PFSK-1 (cell line): ENCODE data around the gene COLEC12.

Experiments used
- FOXP2 ChIP-seq: optimal IDR thresholded peaks from 2 replicates; pipeline ENCODE3; 2011; ENCODE audit warnings: borderline replicate concordance, control low read depth, inconsistent platforms; ENCODE audit not compliant: insufficient read depth; ENCODE audit errors: extremely low read length, extremely low read depth
- POLR2AphosphoS5 ChIP-seq: IDR thresholded peaks from 2 replicates; pipeline ENCODE4 v1.6.1; 2012; ENCODE audit warnings: low read depth, mild to moderate bottlenecking, control low read depth, low read length, moderate library complexity
- SIN3A ChIP-seq: IDR thresholded peaks from 2 replicates; pipeline ENCODE4 v1.6.1; 2012; ENCODE audit warnings: mild to moderate bottlenecking, low read length, moderate library complexity, borderline replicate concordance; ENCODE audit not compliant: insufficient read depth
- TAF1 ChIP-seq: IDR thresholded peaks from 2 replicates; pipeline ENCODE4 v1.6.1; 2012; ENCODE audit warnings: low read length, control low read depth, borderline replicate concordance; ENCODE audit not compliant: insufficient read depth
- TF ChIP-seq, protein P1 (sequence below), 2 experiments: IDR thresholded peaks; 2 replicates each; pipeline versions ENCODE4 v1.6.1 to v1.8.0; 2011 to 2012; ENCODE audit warnings: low read depth in 2 of 2, low read length in 2 of 2, control low read depth in 1 of 2, inconsistent platforms in 1 of 2, mild to moderate bottlenecking in 1 of 2, moderate library complexity in 1 of 2; ENCODE audit not compliant: insufficient read depth in 1 of 2

Gene COLEC12

DNA sequence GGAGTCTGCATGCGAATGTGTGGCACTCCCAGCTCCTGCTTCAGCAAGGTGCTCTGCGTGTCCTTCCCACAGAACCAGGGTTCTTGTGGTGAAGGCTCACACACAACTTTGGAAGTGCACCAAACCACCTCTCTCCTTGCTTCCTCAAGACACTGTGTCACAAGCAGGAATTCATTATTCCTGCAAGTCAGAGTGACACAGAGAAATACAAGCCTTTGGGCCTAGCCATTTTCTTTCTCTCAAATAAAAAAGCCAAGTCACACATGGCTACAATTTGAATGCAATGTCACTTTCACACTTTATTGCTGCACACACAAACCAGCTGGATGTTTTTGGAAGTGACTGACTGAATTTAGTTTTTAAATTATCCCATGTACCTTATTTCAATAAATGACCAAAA lies 202.6 kb downstream of the COLEC12 start:
- TF ChIP-seq FOXP2: no peak

DNA sequence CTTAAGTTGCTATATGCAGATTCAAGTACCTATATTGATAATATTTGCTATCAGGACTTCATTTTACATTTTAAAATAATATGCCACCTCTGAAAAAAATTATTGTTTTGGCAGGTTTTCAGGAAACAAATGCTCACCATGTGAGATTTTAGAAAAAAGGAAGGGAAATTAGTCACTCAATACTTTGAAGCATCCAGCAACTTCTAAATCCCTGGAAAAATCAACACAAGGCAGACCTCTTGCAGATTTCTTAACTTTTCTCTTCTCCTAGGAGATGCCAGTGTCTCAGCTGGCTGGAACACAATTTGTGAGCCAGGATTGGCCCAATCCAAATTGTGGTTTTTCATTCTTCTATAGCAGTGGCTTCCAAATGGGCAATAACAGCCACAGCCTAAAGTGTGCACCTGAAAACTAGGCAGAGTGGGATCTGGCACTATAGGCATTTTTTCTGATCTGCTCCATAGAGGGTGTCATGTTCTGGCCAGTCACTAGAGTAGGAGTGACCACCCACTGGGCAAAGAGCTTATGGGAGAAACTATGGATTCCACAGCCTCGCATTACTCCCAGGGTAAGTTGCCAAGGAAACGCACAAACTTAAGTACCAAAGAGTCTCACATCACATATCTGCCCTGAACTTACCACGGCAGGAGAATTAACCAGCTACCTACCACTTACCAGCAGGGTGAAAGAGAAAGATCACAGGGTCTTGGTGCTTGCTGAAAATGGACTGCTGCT lies 204.6 kb downstream of the COLEC12 start:
- TF ChIP-seq, protein P1, sequence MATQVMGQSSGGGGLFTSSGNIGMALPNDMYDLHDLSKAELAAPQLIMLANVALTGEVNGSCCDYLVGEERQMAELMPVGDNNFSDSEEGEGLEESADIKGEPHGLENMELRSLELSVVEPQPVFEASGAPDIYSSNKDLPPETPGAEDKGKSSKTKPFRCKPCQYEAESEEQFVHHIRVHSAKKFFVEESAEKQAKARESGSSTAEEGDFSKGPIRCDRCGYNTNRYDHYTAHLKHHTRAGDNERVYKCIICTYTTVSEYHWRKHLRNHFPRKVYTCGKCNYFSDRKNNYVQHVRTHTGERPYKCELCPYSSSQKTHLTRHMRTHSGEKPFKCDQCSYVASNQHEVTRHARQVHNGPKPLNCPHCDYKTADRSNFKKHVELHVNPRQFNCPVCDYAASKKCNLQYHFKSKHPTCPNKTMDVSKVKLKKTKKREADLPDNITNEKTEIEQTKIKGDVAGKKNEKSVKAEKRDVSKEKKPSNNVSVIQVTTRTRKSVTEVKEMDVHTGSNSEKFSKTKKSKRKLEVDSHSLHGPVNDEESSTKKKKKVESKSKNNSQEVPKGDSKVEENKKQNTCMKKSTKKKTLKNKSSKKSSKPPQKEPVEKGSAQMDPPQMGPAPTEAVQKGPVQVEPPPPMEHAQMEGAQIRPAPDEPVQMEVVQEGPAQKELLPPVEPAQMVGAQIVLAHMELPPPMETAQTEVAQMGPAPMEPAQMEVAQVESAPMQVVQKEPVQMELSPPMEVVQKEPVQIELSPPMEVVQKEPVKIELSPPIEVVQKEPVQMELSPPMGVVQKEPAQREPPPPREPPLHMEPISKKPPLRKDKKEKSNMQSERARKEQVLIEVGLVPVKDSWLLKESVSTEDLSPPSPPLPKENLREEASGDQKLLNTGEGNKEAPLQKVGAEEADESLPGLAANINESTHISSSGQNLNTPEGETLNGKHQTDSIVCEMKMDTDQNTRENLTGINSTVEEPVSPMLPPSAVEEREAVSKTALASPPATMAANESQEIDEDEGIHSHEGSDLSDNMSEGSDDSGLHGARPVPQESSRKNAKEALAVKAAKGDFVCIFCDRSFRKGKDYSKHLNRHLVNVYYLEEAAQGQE (IDR thresholded peaks at IDR 0.05; ENCODE audit: insufficient read depth in 1 of 2, low read depth in 2 of 2, low read length in 2 of 2): no peak
- no peak for TF ChIP-seq FOXP2
- TF ChIP-seq TAF1: no peak
- TF ChIP-seq POLR2AphosphoS5: no peak
- TF ChIP-seq SIN3A: no peak

DNA sequence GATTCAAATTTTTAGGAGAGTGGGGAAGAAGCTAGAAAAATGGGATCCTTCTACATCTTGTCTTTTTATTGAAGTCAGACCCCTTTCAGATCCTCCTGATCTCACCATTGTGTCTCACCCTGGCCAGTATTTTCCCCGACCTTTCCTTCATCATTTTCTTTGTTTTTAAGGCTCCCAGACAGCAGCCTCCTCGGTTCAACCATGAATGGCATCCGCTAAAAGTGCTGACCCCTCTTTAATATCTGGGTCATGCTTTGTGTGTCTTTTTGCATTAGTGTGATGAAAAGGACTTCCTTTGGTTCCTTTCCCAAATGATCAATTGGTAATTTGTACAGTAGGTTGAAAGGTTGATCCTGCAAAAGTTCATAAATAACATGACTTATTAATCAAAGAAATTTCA lies 205.9 kb downstream of the COLEC12 start:
- no peak for TF ChIP-seq POLR2AphosphoS5
- TF ChIP-seq SIN3A: no peak
- TF ChIP-seq TAF1: no peak
- TF ChIP-seq, protein P1 (IDR thresholded peaks at IDR 0.05; ENCODE audit: insufficient read depth in 1 of 2, low read depth in 2 of 2, low read length in 2 of 2): no peak
- TF ChIP-seq FOXP2: no peak

DNA sequence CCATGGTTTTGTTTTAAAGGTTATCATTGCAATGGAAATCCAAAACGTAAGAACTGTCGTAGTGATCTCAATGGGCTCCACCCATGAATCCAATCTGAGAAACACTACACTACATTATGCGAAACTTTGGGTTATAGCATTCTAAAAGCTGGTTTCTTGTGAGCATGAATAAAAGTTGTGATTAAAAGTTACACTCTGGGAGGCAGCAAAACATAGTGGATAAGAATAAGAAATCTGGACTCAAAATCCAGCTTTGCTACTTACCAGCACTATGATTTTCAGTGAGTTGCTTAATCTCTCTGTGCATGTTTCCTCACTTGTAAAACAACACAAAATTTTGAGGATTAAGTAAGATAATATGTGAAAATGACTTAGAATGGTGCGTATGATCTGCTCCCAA lies 207.0 kb downstream of the COLEC12 start:
- no peak for TF ChIP-seq FOXP2
- no peak for TF ChIP-seq POLR2AphosphoS5
- no peak for TF ChIP-seq SIN3A

DNA sequence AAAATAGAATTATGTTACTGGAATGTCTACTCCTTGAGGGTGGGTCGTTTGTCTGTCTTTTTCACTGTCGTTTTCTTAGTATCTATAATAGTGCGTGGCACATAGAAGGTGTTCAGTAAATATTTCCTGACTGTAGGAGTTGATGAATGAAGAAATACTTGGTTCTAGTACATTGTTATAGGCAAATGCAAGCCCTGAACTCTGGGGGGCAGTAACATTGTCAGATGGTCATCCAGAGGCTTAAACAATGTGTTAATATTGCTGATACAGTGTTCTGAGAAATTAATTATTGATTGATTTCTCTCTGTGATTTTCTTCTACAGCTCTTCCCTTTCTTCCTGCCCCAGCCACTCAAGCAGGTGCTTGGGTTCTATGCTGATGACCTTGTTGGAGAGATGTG lies 208.2 kb downstream of the COLEC12 start:
- no peak for TF ChIP-seq POLR2AphosphoS5

DNA sequence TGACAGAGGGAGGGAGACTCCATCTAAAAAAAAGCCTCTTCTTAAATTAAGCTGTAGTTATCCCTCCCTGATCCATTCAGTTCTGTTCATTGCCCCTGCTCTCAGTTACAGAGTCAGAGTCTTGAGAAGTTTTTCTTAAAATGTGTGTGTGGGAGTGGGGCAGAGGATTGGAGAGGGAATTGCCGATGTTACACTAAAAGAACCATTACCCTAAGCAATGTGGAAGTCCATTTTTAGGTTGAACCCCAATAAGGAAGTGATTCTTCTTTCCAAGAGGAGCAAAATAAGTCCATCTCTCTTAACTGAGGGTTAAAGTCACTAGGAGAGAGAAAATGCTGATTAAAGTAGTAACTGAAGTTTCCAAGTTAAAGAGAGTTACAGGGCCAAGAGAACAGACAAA lies 211.5 kb downstream of the COLEC12 start:
- TF ChIP-seq TAF1: no peak
- TF ChIP-seq, protein P1 (IDR thresholded peaks at IDR 0.05; ENCODE audit: insufficient read depth in 1 of 2, low read depth in 2 of 2, low read length in 2 of 2): no peak
- TF ChIP-seq FOXP2: no peak
- no peak for TF ChIP-seq POLR2AphosphoS5
- TF ChIP-seq SIN3A: no peak
